GM21619 (cell line): Measurements from ENCODE around the gene TK1.

Experiments
- ATAC-seq: cut with Tn5 transposase; IDR thresholded peaks from one replicate; pipeline ENCODE4 v1.9.1; 2021; ENCODE audit not compliant: unreplicated experiment

The TK1 gene

GRCh38 chr17:78135858-78136500 lies 50.9 kb downstream of the TK1 start:
- ATAC-seq: no peak

- ATAC-seq: no peak
Measured at GRCh38 chr17:78134899-78135385, 51.9 kb downstream of the TK1 start.

- no peak for ATAC-seq
Measured at GRCh38 chr17:78133971-78134898, 52.6 kb downstream of the TK1 start.

- ATAC-seq: no peak
Measured at GRCh38 chr17:78133179-78133951, 53.5 kb downstream of the TK1 start.

- no peak for ATAC-seq
Measured at GRCh38 chr17:78132767-78133178, 54.1 kb downstream of the TK1 start.

- no peak for ATAC-seq
Measured at GRCh38 chr17:78132084-78132676, 54.7 kb downstream of the TK1 start.

GRCh38 chr17:78131172-78132083 lies 55.4 kb downstream of the TK1 start:
- no peak for ATAC-seq

GRCh38 chr17:78130437-78131101 lies 56.3 kb downstream of the TK1 start, which contains the start of gene TMC8:
Gene TMC8, plus strand, starts transcription at chr17:78130771. Its CDS starts 818 bp downstream, at chr17:78131589.
- no peak for ATAC-seq

- no peak for ATAC-seq
Measured at GRCh38 chr17:78130090-78130436, 56.8 kb downstream of the TK1 start.

GRCh38 chr17:78129351-78130089 lies 57.3 kb downstream of the TK1 start:
- ATAC-seq: no peak

- ATAC-seq: no peak
Measured at GRCh38 chr17:78128551-78129350, 58.1 kb downstream of the TK1 start, which contains the start of gene TMC6. Gene TMC6, minus strand, starts transcription at chr17:78128755. Its CDS starts 1,923 bp downstream, at chr17:78126832.

GRCh38 chr17:78127888-78128550 lies 58.8 kb downstream of the TK1 start:
- ATAC-seq: no peak

GRCh38 chr17:78127239-78127887 lies 59.5 kb downstream of the TK1 start:
- no peak for ATAC-seq

GRCh38 chr17:78126895-78127238 lies 60.0 kb downstream of the TK1 start:
- ATAC-seq: no peak

- ATAC-seq: no peak
Measured at GRCh38 chr17:78125976-78126894, 60.6 kb downstream of the TK1 start.
